ENCODE data around the gene ANKRD65.

Gene ANKRD65

DNA sequence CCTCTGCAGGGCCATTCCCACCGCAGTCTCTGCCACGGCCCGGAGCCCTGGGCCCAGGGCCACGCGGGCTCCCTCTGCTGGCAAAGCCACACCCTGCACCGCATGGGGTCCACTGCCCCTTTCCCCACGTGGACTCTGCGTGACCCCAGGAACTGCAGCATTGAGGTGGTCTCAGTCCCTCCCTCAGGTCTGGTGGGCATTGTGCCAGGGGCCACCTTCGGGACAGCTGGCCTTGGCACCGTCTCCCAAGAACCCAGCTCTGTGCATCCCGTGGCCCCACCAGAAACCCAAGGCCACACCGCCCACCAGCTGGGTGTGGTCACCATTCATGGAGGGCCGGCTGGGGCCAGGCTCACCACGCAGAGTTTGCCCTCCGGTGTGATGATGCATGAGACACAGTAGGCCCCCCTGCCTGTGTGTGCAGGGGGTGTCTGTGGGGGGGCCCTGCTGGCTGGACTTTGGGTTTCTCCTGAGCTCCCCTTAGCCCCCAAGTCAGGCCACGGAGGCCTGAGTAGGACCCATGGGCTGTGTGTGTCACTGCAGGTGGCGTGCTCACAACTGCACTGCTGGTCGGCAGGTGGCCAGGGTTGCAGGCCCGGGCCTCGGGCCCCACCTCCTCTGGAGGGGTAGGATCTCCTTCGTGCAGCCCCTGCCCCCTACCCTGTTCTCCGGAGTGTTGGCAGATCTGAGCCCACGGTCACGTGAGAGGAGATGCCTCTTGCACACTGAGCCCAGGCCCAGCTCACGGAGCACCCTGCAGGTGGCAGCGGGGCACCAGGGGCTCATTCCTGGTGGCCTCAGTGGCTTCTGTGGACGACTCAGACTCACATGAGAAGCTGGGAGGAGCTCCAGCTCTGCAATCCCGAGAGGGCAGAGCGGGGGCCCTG, 20.2 kb upstream of the ANKRD65 start:
- DNase-seq (ENCODE audit: low spot score): peak; percentile 82

DNA sequence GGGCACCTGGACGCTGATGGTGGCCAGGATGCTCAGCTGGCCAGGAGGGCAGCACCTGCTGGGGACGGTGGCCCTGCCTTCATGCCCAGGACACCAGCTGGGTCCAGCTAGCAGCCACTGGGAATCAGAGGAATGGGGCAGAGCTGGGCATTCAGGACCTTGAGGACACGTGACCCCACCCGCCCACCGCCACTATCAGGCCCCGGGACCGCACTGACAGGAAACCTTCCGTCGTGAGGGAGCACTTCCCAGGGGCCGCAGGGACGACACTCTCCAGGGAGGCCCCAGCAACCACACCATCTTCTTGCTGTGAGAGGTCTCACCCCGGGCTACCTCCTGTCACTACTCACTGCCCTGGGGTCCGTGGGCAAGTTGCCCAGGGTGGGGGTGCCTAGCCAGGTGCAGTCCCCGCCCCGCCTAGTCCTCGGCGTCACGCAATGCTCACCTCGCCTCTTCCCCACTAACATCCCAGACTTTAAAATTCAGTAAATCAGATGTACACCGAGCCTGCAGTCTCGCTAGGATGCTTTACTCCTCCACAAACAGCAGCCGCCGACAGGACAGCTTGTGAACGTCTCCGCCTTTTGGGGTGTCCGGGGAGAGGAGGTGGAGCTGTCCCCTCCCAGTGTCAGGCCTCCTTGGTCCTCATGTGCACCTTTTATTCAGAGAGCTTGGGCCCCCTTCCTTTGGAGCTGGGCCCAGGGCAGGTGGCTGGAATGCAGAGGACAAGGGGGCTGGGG, 19.4 kb upstream of the ANKRD65 start:
- peak; percentile 3 for DNase-seq (ENCODE audit: low spot score)

DNA sequence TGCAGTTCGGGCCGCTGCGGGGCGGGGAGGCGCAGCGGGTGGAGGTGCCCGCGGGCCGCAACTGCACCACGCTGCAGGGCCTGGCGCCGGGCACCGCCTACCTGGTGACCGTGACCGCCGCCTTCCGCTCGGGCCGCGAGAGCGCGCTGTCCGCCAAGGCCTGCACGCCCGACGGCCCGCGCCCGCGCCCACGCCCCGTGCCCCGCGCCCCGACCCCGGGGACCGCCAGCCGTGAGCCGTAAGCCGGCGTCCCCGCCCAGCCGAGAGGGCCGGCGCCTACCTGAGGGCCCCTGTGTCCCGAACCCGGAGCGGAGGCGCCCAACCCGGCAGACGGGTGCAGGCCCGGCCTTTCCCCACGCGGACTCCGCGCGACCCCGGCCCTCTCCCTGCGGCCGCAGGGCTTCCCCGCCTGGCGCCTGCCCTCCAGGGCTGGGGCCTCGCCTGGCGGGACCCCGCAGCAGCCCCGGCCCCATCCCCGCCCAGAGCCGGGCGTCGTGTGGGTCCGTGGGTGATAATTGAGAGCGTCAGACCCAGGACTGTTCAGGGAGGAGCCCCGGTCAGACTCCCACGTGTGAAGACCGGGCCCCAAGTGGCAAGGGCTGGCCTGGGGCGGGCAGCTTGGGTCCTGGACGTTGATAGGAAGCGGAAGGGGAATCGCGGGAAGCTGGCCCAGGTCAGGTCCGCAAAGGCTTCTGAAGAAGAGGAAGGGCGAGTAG, 18.6 kb upstream of the ANKRD65 start:
- DNase-seq (ENCODE audit: low spot score): peak; percentile 1

DNA sequence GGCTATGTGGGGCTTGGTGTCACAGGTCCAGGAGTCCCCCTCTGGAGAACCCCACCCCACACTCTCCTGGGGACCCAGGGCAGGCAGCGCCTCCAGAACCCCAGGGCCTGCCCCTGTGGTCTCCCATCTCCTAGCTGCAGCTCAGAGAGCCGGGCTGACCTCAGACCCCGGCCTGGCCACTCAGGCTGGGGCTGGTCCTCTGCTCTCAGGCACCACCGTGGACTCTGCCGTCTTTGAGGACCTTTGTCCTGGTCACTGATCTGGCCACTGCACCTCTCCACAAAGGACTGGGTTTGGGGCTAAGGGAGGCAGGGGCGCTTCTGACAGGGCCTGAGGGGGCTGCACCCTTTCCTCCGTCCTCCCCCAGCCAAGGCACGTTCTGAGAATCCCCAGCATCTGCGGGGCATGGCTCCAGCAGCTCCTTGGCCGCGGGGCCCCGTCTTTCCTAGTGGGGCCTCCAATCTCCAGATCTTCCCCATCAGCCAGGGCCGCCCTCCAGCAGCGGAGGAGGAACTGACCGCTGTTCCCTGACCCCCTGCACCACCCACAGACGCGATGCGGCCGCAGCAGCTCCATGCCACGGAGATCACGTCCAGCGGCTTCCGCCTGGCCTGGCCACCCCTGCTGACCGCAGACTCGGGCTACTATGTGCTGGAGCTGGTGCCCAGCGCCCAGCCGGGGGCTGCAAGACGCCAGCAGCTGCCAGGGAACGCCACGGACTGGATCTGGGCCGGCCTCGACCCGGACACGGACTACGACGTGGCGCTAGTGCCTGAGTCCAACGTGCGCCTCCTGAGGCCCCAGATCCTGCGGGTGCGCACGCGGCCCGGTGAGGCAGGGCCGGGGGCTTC, 17.7 kb upstream of the ANKRD65 start:
- no peak for DNase-seq (ENCODE audit: low spot score)

DNA sequence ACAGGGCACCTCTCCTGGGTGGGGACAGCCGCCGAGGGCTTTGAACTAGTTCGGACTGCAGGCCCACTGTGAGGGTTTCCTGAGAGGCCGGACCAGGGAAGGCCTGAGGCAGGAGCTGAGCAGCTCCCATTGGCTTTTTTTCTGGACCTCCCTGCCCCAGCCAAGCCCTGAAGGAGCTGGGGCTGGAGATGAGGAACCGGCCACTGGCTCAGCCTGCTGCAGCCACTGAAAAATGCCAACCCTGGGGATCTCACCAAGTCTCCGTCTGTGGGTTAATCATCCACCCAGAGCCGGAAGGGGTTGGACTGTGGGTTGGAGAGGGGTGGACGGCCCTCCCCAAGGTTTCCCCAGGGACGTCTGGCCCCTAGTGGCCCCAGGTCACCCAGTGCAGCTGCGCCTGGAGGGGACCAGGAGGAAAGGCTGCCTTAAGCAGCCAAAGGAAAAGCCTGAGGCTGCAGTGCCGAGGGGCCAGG, 16.9 kb upstream of the ANKRD65 start:
- no peak for DNase-seq (ENCODE audit: low spot score)

DNA sequence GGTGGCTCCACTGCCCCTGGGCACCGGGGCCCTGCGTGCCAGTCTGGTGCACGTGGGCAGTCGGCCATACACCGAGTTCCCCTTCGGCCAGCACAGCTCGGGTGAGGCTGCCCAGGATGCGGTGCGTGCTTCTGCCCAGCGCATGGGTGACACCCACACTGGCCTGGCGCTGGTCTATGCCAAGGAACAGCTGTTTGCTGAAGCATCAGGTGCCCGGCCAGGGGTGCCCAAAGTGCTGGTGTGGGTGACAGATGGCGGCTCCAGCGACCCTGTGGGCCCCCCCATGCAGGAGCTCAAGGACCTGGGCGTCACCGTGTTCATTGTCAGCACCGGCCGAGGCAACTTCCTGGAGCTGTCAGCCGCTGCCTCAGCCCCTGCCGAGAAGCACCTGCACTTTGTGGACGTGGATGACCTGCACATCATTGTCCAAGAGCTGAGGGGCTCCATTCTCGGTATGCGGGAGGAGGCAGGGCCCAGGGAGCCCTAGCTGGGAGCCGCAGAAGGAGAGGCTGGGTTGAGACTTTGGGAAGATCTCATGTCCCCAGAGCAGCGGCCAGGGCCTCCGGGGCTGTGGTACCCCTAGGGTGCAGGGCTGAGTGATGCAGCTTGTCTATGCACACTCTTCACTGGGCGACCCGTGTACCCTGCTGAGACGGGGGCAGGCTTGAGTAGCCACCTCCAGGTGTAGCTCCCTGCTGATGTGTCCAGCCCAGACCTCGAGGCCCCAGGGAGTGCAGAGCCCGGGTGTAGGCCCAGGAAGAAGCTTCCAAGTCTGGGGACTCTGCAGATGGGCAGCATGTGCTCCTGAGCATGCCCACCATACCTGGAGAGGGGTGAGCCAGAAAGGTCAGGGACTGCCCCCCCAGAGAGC, 16.2 kb upstream of the ANKRD65 start:
- DNase-seq (ENCODE audit: low spot score): peak; percentile 6

DNA sequence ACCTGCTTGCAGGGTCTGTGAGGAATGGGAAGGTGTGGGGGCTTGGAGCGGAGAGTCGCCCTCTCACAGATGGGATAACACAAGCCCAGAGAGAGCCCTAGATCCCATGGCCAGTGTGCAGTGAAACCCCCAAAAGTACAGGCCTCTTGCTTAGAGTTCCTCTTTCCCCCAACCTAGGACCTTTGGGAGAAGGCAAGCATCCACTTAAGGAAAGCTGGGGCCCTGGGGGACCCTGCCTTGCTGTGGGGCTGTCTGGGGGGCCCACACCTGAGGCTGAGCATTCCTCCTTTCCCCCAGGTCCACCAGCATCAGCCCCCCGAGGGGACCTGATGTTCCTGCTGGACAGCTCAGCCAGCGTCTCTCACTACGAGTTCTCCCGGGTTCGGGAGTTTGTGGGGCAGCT, 15.6 kb upstream of the ANKRD65 start:
- DNase-seq (ENCODE audit: low spot score): peak; percentile 9

DNA sequence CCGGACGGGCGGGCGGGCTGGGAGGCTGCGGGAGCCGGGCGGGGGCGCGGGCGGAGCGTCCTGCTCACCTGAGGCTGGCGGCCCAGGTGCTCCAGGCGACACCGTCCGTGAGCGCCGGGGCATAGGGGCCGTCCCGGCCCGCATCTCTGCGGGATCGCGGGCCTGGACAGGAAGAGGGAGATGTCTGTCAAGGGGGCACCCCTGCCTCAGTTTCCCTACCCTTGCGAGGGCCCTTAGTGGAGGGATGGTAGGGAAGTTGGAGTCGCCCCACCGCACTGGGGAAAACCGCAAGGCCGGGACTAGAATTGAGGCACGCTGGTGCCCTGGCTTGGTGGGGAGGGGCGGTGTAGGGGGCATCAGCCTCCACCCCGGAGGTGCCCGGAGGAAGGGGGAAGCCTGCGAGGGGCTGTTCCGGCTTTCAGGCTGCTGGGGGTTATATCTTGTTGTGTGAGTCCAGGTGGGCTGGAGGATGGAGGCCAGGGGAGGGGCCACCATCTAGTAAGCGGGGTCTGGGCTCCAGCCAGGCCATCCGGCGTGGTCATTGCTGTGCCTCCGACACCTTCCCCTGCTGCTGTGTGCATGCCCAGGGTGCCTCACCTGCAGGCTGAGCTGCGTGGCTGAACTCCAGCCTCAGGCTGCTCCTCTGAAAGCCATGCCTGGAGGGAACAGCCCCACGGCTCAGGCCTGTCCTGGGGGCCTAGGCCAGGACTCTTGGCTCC, 15.0 kb upstream of the ANKRD65 start:
- DNase-seq (ENCODE audit: low spot score): no peak

DNA sequence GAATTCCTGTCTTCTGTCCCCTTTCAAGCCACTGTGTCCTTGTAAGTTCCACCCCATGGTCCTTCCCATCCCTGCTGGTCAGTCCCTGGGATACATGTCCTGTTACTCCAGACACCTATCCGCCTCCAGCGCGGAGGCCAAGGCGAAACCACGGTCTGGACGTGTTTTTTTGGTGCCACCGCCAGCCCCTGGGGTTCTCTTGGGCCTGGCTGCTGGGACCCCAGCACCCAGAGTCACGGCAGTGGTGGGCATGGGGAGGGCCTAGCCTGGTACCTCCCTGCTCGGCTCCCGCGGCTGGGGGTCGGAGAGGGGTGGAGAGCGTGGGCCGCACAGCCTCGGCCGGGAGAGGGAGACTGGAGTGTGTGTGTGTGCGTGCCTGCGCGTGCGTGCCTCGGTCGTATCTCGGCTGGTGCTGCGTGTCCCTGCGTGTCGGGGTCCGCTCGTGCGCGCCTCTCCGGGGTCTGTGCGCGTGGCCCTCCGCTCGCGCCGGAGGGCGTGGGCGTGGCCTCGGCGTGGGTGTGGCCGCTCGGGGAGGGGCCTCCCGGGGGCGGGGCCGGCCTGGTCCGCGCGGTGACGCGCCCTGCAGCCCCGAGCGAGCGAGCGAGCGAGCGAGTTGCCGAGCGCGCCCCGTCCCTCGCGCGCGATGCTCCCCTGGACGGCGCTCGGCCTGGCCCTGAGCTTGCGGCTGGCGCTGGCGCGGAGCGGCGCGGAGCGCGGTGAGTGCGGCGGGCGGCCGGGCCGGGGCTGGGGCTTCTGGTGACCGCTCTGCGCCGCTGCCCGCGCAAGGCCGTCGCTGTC, 14.2 kb upstream of the ANKRD65 start, which contains the start of gene VWA1:
Gene VWA1 (plus strand): TSS at position 585 of the 798 bp plus-strand sequence. CDS start 59 bp downstream, at position 644.
- peak; percentile 90 for DNase-seq (ENCODE audit: low spot score)

DNA sequence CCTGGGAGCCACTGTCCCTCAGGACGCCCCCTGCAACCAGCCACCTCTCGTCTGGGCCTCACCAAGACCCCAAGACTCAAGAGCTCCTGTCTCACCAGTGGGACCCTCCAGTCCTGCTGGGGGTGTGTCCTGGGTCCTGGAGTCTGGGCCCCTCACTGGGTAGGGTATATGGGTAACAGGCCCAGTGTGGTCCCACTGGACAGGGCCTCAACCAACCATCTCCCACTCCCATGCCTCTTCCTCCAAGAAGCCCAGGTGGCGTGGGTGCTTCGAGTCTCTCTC, 13.7 kb upstream of the ANKRD65 start:
- DNase-seq (ENCODE audit: low spot score): no peak

DNA sequence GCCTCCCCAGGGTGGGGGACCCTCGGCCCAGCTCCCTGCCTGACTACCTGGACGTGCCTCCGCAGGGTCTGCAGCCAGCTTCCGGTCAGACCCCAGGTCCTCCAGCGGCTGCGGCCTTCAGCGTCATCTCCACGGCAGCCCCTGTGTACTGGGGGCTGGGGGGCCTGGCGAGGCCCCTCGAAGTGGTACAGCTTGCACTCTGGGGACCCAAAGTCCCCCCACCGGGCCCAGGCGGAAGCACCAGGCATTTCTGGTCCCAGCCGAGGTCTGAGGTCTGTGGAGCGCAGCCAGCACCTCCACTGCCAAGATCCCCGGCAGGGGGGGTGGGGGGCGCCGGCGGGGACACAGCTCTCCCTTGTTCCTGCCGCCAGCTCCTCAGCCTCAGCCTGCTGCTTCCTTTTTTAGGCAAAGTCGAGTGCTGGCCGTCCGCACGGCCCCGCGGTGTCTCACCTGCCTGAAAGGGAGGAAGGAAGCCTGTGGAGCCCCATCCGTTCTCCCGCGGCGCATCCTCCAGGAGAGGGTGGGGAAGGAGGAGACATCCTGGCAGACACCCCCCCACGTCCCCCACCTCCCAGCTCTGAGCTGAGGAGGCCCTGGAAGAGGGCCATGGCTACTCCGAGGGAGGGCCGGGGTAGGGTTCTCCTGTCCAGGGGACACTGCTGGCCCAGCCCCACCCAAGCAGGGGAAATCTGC, 13.2 kb upstream of the ANKRD65 start:
- peak; percentile 35 for DNase-seq (ENCODE audit: low spot score)

DNA sequence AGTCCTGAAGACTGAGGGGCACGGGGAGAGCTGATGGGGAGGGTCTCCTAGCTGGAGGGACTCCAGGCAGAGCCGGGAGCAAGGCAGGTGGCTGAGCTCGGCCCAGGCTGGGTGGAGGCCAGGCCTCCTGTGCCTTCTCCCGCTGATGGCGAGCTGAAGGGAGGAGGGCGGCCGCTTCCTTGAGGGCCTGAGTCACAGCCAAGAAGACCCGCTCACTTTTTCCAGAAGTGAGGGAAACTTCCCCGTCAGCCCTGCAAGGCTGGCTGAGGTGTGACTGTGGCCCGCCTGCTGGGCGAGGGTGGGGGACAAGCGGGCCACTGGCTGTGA, 12.7 kb upstream of the ANKRD65 start:
- peak; percentile 11 for DNase-seq (ENCODE audit: low spot score)

DNA sequence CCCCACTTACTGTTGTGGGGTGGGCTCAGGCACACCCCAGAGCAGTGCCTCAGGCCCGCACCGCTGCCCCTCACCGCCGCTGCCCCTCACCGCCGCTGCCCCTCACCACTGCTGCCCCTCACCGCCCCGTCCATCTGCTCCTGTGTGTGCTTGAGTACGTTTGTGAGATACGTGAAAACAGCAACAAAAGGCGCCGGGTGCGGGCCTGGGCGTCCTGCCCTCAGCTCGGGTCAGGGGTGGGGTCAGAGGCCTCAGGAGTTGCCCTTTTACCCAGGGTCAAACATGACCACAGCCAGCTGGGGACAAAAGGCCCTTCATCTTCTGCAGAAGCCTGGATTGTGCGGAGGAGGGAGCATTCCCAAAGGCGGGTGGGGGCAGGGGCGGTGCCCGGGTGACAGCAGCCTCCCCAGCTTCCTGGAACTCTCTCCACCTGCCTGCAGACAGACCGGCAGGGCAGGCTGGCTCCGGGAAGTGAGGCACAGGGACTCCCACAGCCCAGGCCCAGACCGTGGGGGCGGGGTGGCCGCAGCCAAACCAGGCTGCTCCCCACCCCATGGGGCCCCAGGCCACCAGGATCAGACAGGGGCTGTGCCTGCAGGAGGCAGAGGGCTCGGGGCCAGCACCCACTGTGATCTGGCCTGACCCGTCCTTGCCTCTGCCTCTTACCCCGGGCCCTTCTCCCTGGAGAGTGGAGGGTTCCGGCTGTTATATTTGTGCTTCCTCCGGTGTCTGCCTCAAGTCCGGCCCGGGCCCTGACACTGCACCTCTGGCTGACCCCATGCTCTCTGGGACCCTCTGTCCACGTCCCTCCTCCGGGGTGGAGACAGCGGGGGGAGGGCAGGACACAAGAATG, 12.1 kb upstream of the ANKRD65 start:
- DNase-seq (ENCODE audit: low spot score): peak; percentile 8

DNA sequence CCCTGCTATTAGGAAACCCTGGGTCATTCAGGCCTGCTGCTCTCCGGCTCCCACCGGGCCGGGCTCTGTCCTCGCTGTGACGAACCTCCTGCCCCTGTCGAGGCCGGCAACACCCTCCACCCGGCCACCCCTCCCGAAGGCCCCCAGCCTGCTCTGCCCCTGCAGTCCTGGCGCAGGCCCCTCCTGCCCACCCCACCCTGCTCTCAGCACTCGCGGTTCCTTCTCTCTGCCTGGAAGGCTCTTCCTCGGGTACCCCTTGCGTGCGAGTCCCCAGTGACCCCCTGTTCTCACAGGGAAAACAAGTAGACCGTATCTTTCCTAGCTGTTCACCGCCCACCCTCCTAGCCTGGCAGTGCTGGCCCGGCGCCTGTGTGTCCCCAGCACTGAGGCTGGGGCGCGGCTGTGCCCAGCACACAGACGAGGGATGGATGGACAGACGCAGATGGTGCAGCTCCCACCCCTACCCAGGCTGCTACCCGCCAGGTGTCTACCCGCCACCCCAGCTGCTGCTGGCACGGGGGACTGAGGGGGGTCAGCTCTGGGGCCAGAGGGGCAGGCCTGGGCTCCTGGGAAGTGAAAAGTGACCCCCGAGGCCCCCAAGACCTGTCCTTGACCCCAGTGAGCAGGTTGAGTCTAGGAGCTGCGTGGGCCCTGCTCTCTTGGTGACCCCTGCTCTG, 11.3 kb upstream of the ANKRD65 start:
- DNase-seq (ENCODE audit: low spot score): no peak

DNA sequence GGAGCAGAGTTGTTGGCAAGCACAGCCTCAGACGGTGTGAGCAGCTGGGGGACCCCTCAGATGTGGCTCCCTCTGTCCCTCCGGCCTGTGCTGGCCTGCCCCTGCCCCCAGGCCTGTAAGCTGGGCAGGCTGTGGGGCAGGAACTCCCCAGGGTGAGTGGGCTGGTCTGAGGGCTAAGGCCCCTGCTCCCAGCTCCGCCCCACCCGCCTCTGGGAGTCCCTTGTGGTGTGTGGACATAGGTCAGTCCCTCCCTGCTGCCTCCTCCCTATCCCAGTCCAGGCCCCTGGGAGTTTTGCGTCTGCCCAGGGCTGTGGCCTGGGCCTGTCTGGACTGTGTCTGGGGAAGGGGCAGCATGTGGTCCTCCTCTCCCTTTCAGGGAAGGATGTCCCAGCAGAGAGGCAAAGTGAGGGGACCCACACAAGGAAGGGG, 10.8 kb upstream of the ANKRD65 start:
- no peak for DNase-seq (ENCODE audit: low spot score)

DNA sequence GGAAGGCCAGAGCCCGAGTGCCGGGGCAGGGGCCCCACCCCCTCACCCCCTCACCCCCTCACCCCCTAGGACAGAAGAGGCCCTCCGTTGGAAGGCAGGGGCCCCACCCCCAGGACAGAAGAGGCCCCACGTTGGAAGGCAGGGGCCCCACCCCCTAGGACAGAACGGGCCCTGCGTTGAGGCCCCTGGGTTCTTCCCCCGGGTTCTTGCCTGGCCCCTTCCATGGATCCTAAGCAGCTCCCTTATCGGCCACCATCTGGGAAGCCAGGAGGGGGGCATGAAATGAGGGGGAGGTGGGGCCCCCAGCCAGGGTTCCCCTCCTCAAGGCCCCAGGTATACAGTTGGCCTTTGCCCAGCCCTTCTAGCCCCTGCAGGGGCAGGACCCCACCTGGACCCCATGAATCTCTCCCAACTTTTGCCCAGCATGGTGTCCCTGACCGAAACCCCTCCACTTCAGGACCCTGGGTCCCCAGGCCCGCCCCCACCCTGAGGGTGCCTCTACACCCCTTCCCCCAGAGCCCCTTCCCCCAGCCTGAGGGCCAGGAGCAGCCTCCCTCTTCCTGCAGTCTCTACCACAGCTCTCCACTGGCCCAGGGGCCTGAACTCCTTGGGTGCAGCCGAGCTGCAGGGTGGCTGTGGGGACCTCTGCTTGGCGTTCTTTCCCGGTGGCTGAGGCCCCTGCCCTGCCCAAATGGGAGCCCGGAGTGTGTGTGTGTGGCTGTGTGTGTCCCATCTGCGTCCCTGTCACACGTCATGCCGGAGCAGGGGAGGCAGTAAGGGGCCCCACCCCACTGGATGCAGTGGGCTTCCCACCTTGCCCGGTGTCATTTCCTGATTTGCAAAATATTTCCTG, 10.1 kb upstream of the ANKRD65 start:
- peak; percentile 3 for DNase-seq (ENCODE audit: low spot score)

Measured in germinal center (tissue), 1 donor.